IPS-18a (cell line): ENCODE results near the gene TFG.

ENCODE experiments used
- H3K27ac ChIP-seq: one replicate; pipeline ENCODE4 v1.5.1; 2013; ENCODE audit warnings: low read length
- H3K27me3 ChIP-seq: one replicate; pipeline ENCODE4 v1.6.1; 2013; ENCODE audit warnings: mild to moderate bottlenecking, low read length; ENCODE audit not compliant: control insufficient read depth, insufficient read depth
- H3K36me3 ChIP-seq: one replicate; pipeline ENCODE4 v1.6.1; 2013; ENCODE audit warnings: low read depth, low read length; ENCODE audit not compliant: control insufficient read depth
- H3K4me1 ChIP-seq: one replicate; pipeline ENCODE4 v1.6.1; 2013; ENCODE audit warnings: low read depth, low read length; ENCODE audit not compliant: control insufficient read depth
- H3K4me3 ChIP-seq: one replicate; pipeline ENCODE4 v1.5.1; 2013; ENCODE audit warnings: low read length
- H3K9ac ChIP-seq: one replicate; pipeline ENCODE4 v1.6.1; 2013; ENCODE audit warnings: mild to moderate bottlenecking, low read length, moderate library complexity
- H3K9me3 ChIP-seq: one replicate; pipeline ENCODE4 v1.6.1; 2013; ENCODE audit warnings: low read depth, low read length; ENCODE audit not compliant: control insufficient read depth

The TFG gene

DNA sequence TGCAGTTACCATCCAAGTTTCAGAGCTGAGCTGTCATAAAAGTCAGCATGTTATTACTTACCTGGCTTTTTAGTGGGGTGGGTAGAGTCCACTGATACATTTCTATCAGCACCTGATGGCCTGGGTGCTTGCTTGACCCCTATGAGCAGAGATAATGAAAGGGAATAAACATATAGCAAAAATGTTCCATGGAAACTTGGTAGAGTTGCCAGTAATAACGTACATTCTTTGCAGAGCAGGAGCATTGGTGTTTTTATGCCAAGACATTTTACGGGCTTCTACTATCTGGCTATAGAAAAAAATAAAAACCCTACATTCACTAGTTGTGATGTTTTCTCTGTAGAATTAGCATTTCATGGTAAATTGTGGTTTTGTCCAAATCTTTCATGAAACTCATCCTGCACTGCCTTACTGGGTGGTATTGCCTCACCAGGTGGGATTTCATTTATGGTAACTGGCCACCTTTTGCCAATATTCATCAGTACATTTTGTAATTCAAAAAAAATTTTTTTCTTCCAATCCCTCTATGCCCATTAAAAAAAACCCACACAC, 70.9 kb downstream of the TFG start:
- H3K27ac ChIP-seq, result no peak overlapping the region
- no peaks in the 10 kb centered on the region for H3K9me3 ChIP-seq
- H3K27me3 ChIP-seq, result no peaks in the 10 kb centered on the region
- no peak overlapping the region for H3K9ac ChIP-seq
- no peak overlapping the region for H3K4me3 ChIP-seq
- H3K4me1 ChIP-seq, result no peaks in the 10 kb centered on the region
- H3K36me3 ChIP-seq, result no peaks in the 10 kb centered on the region

DNA sequence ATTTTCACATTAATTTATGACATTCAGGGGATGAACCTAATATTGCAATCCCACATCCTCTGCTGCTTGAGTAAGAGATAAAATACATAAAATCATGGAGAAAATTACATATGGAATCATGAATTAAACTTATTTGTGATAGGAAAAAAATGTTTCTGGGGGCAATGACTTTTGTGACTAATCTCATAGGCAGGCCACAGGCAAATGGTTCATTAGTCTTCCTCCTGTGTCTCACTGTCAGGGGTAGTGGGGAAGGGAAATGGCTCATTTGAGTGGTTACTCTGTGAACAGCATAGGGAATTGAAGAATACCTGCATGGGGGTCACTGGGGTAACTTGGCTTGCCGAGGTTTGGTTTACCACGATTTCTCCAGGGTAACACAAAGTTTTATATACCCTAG, 72.0 kb downstream of the TFG start:
- H3K27ac ChIP-seq, result no peak overlapping the region
- no peak overlapping the region for H3K9ac ChIP-seq
- H3K36me3 ChIP-seq, result no peaks in the 10 kb centered on the region
- H3K4me3 ChIP-seq, result no peak overlapping the region
- no peaks in the 10 kb centered on the region for H3K27me3 ChIP-seq
- no peaks in the 10 kb centered on the region for H3K4me1 ChIP-seq
- H3K9me3 ChIP-seq, result no peaks in the 10 kb centered on the region

DNA sequence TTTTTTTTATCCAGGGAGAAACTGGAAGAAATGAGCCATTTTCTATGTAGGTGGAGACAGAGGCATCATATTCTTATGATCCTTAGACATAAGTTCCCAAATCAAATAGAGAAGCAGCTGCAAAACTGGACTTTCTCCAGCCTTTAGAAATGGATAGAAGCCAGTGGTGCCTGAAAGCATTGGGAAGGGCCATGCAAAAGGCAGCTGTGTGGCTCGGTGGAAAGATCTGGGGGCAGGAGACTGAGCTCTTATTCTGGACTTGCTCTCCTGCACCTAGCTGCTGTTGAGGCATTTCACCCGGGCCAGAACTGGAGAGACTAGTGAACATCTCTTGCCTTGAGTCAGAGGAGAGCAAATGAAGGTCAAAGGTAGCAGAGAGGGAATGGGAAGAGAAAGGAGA, 73.1 kb downstream of the TFG start:
- H3K9ac ChIP-seq, result no peak overlapping the region
- no peaks in the 10 kb centered on the region for H3K4me1 ChIP-seq
- no peaks in the 10 kb centered on the region for H3K9me3 ChIP-seq
- H3K27me3 ChIP-seq, result no peaks in the 10 kb centered on the region
- H3K27ac ChIP-seq, result no peak overlapping the region
- no peak overlapping the region for H3K4me3 ChIP-seq
- no peaks in the 10 kb centered on the region for H3K36me3 ChIP-seq

DNA sequence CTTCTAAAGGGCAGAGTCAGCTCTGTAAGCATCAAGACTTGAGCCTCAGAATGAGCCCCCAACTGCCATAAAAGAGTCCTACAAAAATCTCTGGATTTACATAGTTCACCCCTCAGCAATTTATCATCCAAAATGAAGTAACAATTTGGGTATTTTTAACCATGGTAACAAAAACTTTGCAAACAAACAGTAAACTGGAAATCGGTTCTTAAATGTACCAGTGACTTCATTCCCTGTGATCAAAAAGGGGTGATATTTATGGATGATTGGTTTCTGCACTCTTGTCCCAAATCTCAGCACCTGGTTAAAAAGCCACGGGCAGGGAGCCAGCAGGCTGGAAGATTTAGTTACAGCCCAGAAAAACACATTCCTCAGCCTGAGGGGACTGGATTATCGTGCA, 73.6 kb downstream of the TFG start:
- Histone ChIP-seq H3K4me3 (no peak overlapping the region), H3K4me1 (no peaks in the 10 kb centered on the region), H3K9ac (no peak overlapping the region), H3K9me3 (no peaks in the 10 kb centered on the region), H3K27me3 (no peaks in the 10 kb centered on the region), H3K36me3 (no peaks in the 10 kb centered on the region), H3K27ac (no peak overlapping the region)

DNA sequence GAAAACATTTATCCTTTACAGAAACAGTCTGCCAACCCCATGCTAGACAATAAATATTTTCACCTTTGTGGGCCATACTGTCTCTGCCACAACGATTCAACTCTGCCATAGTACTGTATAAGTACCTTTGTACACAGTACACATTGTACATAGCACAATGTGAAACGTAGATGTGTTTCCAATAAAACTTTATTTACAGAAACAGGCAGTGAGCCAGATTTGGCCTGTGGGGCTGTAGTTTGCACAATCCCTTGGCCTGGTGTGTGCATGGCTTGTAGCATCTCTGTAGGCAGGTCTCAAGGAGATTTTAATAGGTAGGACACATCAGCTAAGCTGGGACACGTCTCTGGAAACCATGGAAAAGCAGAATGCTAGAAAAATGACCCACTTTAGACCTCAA, 74.3 kb downstream of the TFG start:
- Histone ChIP-seq H3K9me3 (no peaks in the 10 kb centered on the region), H3K4me1 (no peaks in the 10 kb centered on the region), H3K27me3 (no peaks in the 10 kb centered on the region), H3K27ac (no peak overlapping the region), H3K36me3 (no peaks in the 10 kb centered on the region), H3K4me3 (no peak overlapping the region), H3K9ac (no peak overlapping the region)

DNA sequence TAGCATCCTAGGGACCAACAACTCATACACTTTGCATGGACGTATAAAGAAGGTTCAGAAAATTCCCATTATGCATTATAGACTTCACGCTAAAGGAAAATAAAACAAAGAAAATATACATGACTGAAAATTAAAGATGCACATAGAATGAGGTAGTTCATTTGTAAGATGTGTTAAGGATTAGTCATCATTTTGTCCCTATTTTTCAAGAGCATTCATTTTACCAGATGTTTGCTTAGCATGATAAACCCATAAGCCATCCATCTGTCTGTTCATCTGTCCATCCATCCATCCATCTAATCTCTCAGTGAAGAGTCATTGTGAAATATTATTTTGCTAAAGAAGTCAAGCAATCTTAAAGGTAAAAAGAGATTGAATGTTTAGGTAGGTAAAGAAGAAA, 80.3 kb downstream of the TFG start:
- Histone ChIP-seq H3K36me3 (no peaks in the 10 kb centered on the region), H3K4me3 (no peak overlapping the region), H3K9ac (no peak overlapping the region), H3K27me3 (no peaks in the 10 kb centered on the region), H3K27ac (no peak overlapping the region), H3K9me3 (no peaks in the 10 kb centered on the region), H3K4me1 (no peaks in the 10 kb centered on the region)

DNA sequence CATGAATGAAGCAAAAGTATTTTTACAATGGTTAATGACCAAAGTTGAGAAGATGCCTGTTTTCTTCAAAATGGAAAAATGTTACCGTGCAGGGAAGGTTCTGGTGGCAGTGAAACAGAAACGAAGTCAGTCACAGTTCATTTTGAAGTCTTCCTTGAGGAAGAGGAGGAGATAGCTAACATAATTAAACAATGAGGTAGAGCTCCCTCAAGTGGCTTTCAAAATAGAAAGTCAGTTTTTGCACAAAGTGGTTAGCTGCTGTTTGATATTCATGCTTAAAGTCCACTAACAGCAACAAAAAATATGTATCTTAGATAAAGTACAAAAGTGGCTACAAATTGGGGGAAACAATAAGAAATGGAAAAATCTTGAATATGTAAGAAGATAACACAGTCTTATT, 87.3 kb downstream of the TFG start:
- Histone ChIP-seq H3K9me3 (no peaks in the 10 kb centered on the region), H3K4me3 (no peak overlapping the region), H3K27me3 (no peaks in the 10 kb centered on the region), H3K27ac (no peak overlapping the region), H3K4me1 (no peaks in the 10 kb centered on the region), H3K36me3 (no peaks in the 10 kb centered on the region), H3K9ac (no peak overlapping the region)

DNA sequence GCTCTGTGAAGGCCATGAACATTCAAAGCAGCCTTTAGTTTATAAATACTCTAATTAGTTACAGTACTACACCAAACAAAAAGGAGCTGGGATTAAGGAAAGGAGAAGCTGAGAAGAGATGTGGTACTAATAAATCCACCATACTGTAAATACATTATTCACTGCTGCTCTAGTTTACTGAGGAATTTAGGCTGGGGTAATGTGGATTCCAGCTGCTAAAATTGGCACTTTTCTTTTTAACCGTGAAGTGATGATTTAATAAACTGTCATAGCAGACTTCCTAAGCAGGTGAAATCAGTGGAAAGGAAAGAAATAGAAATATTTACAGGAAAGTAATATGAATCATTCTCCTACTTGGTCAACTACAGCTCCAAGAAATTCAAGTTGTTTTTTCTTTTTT, 88.7 kb downstream of the TFG start:
- H3K4me3 ChIP-seq, result no peak overlapping the region
- H3K27ac ChIP-seq, result no peak overlapping the region
- no peak overlapping the region for H3K9ac ChIP-seq
- H3K27me3 ChIP-seq, result no peaks in the 10 kb centered on the region
- H3K36me3 ChIP-seq, result no peaks in the 10 kb centered on the region
- no peaks in the 10 kb centered on the region for H3K9me3 ChIP-seq
- no peaks in the 10 kb centered on the region for H3K4me1 ChIP-seq
